GM12891 (cell line): ENCODE results near the gene PRR20E.

Experiments used
- DNase-seq: peaks from one replicate; pipeline ENCODE4 v3.0.0; 2011; ENCODE audit warnings: low spot score; ENCODE audit not compliant: insufficient read length
- FAIRE-seq: peaks from 2 replicates; lab custom pipeline; 2011; peaks lifted over from hg19 to GRCh38; lab: Jason Lieb, UNC
- PAX5 ChIP-seq: IDR thresholded peaks from 2 replicates; pipeline ENCODE4 v1.6.1; 2011; ENCODE audit warnings: low read length, moderate library complexity, mild to moderate bottlenecking; ENCODE audit not compliant: insufficient read depth, severe bottlenecking
- POLR2A ChIP-seq: IDR thresholded peaks from 2 replicates; pipeline ENCODE4 v1.6.1; 2011; ENCODE audit warnings: low read depth, low read length, control low read depth
- POLR2AphosphoS5 ChIP-seq: IDR thresholded peaks from 2 replicates; pipeline ENCODE4 v1.6.1; 2011; ENCODE audit warnings: low read depth, low read length, control low read depth
- POU2F2 ChIP-seq: IDR thresholded peaks from 2 replicates; pipeline ENCODE4 v1.6.1; 2011; ENCODE audit warnings: low read depth, mild to moderate bottlenecking, control low read depth, low read length, moderate library complexity
- SPI1 ChIP-seq: IDR thresholded peaks from 2 replicates; pipeline ENCODE4 v1.6.1; 2011; ENCODE audit warnings: low read depth, low read length, control low read depth
- TAF1 ChIP-seq: IDR thresholded peaks from 2 replicates; pipeline ENCODE4 v1.6.1; 2011; ENCODE audit warnings: low read depth, low read length, control low read depth

The PRR20E gene

GRCh38 chr13:57191667-57192066 is 24.7 kb downstream of the PRR20E start:
- FAIRE-seq: no peak
- no peak for DNase-seq
- TF ChIP-seq POLR2A (no peak), POLR2AphosphoS5 (no peak), TAF1 (no peak), PAX5 (no peak)

- TF ChIP-seq PAX5 (no peak), POLR2AphosphoS5 (no peak), SPI1 (no peak), TAF1 (no peak), POU2F2 (no peak), POLR2A (no peak)
- no peak for DNase-seq
- FAIRE-seq: no peak
Measured at GRCh38 chr13:57212989-57213388, 46.0 kb downstream of the PRR20E start.
